GM23338 (cell line): ENCODE data around the gene MSL3B.

ENCODE experiments used
- ATAC-seq: fragments of 200-7000 bp; cut with Tn5 transposase; 3 replicates; pipeline ENCODE4 v1.9.1; 2020
- DNase-seq: peaks from one replicate; pipeline ENCODE4 v3.0.0-alpha.2; 2015; ENCODE audit warnings: low spot score
- H2AFZ ChIP-seq: fragments of 200-600 bp; sonication (generic); 2 replicates; pipeline ENCODE4 v1.8.0; 2016; ENCODE audit warnings: antibody characterized with exemption, mild to moderate bottlenecking, moderate library complexity
- H3F3A ChIP-seq: fragments of 200-600 bp; sonication (generic); replicated peaks from 2 replicates; pipeline ENCODE4 v1.8.0; 2017; ENCODE audit warnings: antibody characterized with exemption, mixed run types, low read depth
- H3K27ac ChIP-seq: fragments of 200-600 bp; sonication (generic); 2 replicates; pipeline ENCODE4 v1.6.1; 2016; ENCODE audit warnings: low read depth
- H3K27me3 ChIP-seq: fragments of 200-600 bp; sonication (generic); 2 replicates; pipeline ENCODE4 v1.8.0; 2016; ENCODE audit warnings: mild to moderate bottlenecking, mixed run types, moderate library complexity; ENCODE audit not compliant: insufficient read depth
- H3K36me3 ChIP-seq: fragments of 200-600 bp; sonication (generic); 2 replicates; pipeline ENCODE4 v1.8.0; 2016; ENCODE audit warnings: mild to moderate bottlenecking; ENCODE audit not compliant: insufficient read depth
- H3K4me1 ChIP-seq: fragments of 200-600 bp; sonication (generic); 2 replicates; pipeline ENCODE4 v1.8.0; 2016; ENCODE audit warnings: mild to moderate bottlenecking, moderate library complexity; ENCODE audit not compliant: insufficient read depth
- H3K4me2 ChIP-seq: fragments of 200-600 bp; sonication (generic); 2 replicates; pipeline ENCODE4 v1.7.1; 2017; ENCODE audit warnings: mixed run types
- H3K4me3 ChIP-seq: fragments of 200-600 bp; sonication (generic); 2 replicates; pipeline ENCODE4 v1.6.1; 2016; ENCODE audit warnings: mixed run types
- H3K79me2 ChIP-seq: fragments of 200-600 bp; sonication (generic); replicated peaks from 2 replicates; pipeline ENCODE4 v1.8.0; 2017; ENCODE audit warnings: mild to moderate bottlenecking; ENCODE audit not compliant: insufficient read depth
- H3K9me2 ChIP-seq: fragments of 200-600 bp; sonication (generic); 2 replicates; pipeline ENCODE4 v1.8.0; 2017; ENCODE audit not compliant: insufficient read depth
- H4K20me1 ChIP-seq: fragments of 200-600 bp; sonication (generic); replicated peaks from 2 replicates; pipeline ENCODE4 v1.8.0; 2017; ENCODE audit warnings: mild to moderate bottlenecking; ENCODE audit not compliant: insufficient read depth
- H3K27ac Mint-ChIP-seq: 2 replicates; pipeline ENCODE4 v1.8.0; 2020; ENCODE audit warnings: inconsistent platforms, mild to moderate bottlenecking, moderate library complexity, mixed read lengths
- H3K27me3 Mint-ChIP-seq: 3 replicates; pipeline ENCODE4 v1.8.0; 2022; ENCODE audit warnings: low read depth, mild to moderate bottlenecking, moderate library complexity, mixed read lengths, inconsistent platforms; ENCODE audit not compliant: insufficient read depth, poor library complexity
- H3K36me3 Mint-ChIP-seq: 3 replicates; pipeline ENCODE4 v1.8.0; 2021; ENCODE audit warnings: low read depth, mild to moderate bottlenecking, inconsistent platforms, moderate library complexity, mixed read lengths
- H3K4me1 Mint-ChIP-seq: 3 replicates; pipeline ENCODE4 v1.8.0; 2020; ENCODE audit warnings: mild to moderate bottlenecking, inconsistent platforms, mixed read lengths
- H3K4me3 Mint-ChIP-seq: 3 replicates; pipeline ENCODE4 v1.8.0; 2021; ENCODE audit warnings: moderate library complexity, mild to moderate bottlenecking, inconsistent platforms, mixed read lengths
- H3K9me3 Mint-ChIP-seq: 3 replicates; pipeline ENCODE4 v1.8.0; 2020; ENCODE audit warnings: moderate library complexity, mild to moderate bottlenecking, inconsistent platforms, mixed read lengths
- CTCF ChIP-seq, 2 experiments: fragments of 200-600 bp in 1 of 2; sonication (generic) in 1 of 2; conservative IDR thresholded peaks; 2 replicates each; pipeline versions ENCODE4 v1.5.1 to v1.6.1; 2016 to 2017; ENCODE audit warnings: antibody characterized with exemption in 2 of 2, low read depth in 2 of 2, mild to moderate bottlenecking in 2 of 2, moderate library complexity in 1 of 2
- EZH2 ChIP-seq: fragments of 200-600 bp; sonication (generic); IDR thresholded peaks from one replicate; pipeline ENCODE4 v1.8.0; 2017; ENCODE audit warnings: antibody characterized with exemption, mild to moderate bottlenecking, low read depth; ENCODE audit not compliant: unreplicated experiment
- EZH2phosphoT487 ChIP-seq: fragments of 200-600 bp; sonication (generic); IDR thresholded peaks from one replicate; pipeline ENCODE4 v1.8.1; 2018; ENCODE audit warnings: antibody characterized with exemption; ENCODE audit not compliant: unreplicated experiment
- JUNB ChIP-seq: IDR thresholded peaks from one replicate; pipeline ENCODE4 v1.6.1; 2016; ENCODE audit warnings: antibody characterized with exemption; ENCODE audit not compliant: unreplicated experiment
- NANOG ChIP-seq: IDR thresholded peaks from 2 replicates; pipeline ENCODE4 v1.6.1; 2016; ENCODE audit warnings: antibody characterized with exemption, borderline replicate concordance
- REST ChIP-seq: IDR thresholded peaks from one replicate; pipeline ENCODE4 v1.6.1; 2018; ENCODE audit warnings: antibody characterized with exemption; ENCODE audit not compliant: unreplicated experiment
- STAT1 ChIP-seq: IDR thresholded peaks from one replicate; pipeline ENCODE4 v1.6.1; 2016; ENCODE audit warnings: antibody characterized with exemption; ENCODE audit not compliant: unreplicated experiment
- ZNF331 ChIP-seq: fragments of 250-450 bp; sonication (Bioruptor Pico); IDR thresholded peaks from 2 replicates; pipeline ENCODE4 v1.5.0; 2020; ENCODE audit warnings: low read depth, mild to moderate bottlenecking, moderate library complexity
- TF ChIP-seq, protein P1 (sequence below): IDR thresholded peaks from 2 replicates; pipeline ENCODE4 v1.6.1; 2016; ENCODE audit warnings: antibody characterized with exemption
- TF ChIP-seq, protein P2 (sequence below): fragments of 250-450 bp; sonication (Bioruptor Pico); IDR thresholded peaks from 2 replicates; pipeline ENCODE4 v1.5.0; 2020; ENCODE audit warnings: mild to moderate bottlenecking, moderate library complexity

The MSL3B gene

GRCh38 chr2:233823731-233824121 is 44.5 kb downstream of the MSL3B start (continued):
- TF ChIP-seq CTCF (conservative IDR thresholded peaks at IDR 0.05; ENCODE audit: low read depth in 2 of 2) (no peak), JUNB (no peak)

DNA sequence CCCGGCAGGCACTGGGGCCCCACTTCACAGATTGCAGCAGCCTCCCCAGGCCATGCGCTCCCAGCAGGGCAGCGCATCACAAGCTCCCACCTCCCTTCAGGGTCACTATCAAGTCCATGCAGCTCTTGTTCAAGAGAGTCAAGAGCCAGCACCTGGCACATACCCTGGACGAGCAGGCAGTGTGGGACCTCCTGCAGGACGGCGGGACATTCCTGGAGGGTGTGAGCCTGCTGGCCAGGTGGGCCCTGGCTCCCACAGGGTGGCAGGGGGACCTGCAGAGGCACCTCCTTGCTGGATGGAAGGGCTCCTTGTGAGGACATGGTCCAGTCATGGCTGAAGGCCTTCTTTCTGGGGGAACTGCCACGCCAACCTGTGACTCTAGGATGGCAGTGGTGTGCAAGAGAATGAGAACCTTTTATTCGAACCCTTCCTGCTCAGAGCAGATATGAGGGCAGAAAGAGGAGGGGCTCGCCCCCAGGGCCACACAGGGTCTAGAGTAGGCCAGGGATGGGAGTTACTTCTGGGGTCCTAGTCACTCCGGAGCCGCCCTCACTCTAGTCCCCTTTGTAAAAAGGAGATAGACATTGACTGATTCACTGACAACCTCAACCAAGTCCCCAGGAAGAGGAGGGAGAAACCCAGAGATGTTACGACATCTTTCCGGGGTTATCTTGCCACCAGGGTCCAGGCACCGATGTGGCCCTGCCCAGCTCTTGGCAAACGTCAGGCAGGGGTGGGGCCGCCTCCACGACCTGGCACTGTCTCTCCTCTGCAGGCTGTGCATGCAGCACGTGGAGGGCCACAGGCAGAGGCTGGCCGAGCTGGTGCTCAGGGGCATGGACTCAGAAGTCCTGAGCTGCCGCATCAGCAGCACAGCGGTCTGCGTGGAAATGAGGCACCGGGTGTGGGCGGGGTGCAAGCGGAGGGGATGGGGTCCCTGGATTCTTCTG is 45.1 kb downstream of the MSL3B start:
- Histone ChIP-seq H3F3A (no peaks in the 10 kb centered on the region), H2AFZ (no peak overlapping the region), H3K9me2 (no peaks in the 10 kb centered on the region), H3K4me2 (no peak overlapping the region), H3K4me3 (no peak overlapping the region), H3K27ac (no peak overlapping the region), H3K4me1 (no peaks in the 10 kb centered on the region), H4K20me1 (no peaks in the 10 kb centered on the region), H3K79me2 (no peaks in the 10 kb centered on the region), H3K36me3 (no peaks in the 10 kb centered on the region), H3K27me3 (no peaks in the 10 kb centered on the region)
- Mint-ChIP-seq H3K9me3 (peaks cover 3% of the 10 kb centered on the region; the same call in 1 of the 3 replicates), H3K4me1 (peaks cover 3% of the 10 kb centered on the region; the same call in 2 of the 3 replicates), H3K27me3 (peaks cover 12% of the 10 kb centered on the region), H3K27ac (no peak overlapping the region), H3K4me3 (no peak overlapping the region), H3K36me3 (no peaks in the 10 kb centered on the region)
- DNase-seq, result no peak
- no peak for ATAC-seq
- TF ChIP-seq NANOG, result no peak
- no peak for TF ChIP-seq EZH2
- no peak for TF ChIP-seq REST
- TF ChIP-seq JUNB, result no peak
- TF ChIP-seq, protein P1, sequence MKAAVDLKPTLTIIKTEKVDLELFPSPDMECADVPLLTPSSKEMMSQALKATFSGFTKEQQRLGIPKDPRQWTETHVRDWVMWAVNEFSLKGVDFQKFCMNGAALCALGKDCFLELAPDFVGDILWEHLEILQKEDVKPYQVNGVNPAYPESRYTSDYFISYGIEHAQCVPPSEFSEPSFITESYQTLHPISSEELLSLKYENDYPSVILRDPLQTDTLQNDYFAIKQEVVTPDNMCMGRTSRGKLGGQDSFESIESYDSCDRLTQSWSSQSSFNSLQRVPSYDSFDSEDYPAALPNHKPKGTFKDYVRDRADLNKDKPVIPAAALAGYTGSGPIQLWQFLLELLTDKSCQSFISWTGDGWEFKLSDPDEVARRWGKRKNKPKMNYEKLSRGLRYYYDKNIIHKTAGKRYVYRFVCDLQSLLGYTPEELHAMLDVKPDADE, result no peak
- TF ChIP-seq EZH2phosphoT487, result no peak
- TF ChIP-seq, protein P2, sequence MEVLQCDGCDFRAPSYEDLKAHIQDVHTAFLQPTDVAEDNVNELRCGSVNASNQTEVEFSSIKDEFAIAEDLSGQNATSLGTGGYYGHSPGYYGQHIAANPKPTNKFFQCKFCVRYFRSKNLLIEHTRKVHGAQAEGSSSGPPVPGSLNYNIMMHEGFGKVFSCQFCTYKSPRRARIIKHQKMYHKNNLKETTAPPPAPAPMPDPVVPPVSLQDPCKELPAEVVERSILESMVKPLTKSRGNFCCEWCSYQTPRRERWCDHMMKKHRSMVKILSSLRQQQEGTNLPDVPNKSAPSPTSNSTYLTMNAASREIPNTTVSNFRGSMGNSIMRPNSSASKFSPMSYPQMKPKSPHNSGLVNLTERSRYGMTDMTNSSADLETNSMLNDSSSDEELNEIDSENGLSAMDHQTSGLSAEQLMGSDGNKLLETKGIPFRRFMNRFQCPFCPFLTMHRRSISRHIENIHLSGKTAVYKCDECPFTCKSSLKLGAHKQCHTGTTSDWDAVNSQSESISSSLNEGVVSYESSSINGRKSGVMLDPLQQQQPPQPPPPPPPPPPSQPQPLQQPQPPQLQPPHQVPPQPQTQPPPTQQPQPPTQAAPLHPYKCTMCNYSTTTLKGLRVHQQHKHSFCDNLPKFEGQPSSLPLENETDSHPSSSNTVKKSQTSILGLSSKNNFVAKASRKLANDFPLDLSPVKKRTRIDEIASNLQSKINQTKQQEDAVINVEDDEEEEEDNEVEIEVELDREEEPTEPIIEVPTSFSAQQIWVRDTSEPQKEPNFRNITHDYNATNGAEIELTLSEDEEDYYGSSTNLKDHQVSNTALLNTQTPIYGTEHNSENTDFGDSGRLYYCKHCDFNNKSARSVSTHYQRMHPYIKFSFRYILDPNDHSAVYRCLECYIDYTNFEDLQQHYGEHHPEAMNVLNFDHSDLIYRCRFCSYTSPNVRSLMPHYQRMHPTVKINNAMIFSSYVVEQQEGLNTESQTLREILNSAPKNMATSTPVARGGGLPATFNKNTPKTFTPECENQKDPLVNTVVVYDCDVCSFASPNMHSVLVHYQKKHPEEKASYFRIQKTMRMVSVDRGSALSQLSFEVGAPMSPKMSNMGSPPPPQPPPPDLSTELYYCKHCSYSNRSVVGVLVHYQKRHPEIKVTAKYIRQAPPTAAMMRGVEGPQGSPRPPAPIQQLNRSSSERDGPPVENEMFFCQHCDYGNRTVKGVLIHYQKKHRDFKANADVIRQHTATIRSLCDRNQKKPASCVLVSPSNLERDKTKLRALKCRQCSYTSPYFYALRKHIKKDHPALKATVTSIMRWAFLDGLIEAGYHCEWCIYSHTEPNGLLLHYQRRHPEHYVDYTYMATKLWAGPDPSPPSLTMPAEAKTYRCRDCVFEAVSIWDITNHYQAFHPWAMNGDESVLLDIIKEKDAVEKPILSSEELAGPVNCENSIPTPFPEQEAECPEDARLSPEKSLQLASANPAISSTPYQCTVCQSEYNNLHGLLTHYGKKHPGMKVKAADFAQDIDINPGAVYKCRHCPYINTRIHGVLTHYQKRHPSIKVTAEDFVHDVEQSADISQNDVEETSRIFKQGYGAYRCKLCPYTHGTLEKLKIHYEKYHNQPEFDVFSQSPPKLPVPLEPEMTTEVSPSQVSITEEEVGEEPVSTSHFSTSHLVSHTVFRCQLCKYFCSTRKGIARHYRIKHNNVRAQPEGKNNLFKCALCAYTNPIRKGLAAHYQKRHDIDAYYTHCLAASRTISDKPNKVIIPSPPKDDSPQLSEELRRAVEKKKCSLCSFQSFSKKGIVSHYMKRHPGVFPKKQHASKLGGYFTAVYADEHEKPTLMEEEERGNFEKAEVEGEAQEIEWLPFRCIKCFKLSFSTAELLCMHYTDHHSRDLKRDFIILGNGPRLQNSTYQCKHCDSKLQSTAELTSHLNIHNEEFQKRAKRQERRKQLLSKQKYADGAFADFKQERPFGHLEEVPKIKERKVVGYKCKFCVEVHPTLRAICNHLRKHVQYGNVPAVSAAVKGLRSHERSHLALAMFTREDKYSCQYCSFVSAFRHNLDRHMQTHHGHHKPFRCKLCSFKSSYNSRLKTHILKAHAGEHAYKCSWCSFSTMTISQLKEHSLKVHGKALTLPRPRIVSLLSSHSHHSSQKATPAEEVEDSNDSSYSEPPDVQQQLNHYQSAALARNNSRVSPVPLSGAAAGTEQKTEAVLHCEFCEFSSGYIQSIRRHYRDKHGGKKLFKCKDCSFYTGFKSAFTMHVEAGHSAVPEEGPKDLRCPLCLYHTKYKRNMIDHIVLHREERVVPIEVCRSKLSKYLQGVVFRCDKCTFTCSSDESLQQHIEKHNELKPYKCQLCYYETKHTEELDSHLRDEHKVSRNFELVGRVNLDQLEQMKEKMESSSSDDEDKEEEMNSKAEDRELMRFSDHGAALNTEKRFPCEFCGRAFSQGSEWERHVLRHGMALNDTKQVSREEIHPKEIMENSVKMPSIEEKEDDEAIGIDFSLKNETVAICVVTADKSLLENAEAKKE (CRISPR knock-in tag), result no peak
- TF ChIP-seq ZNF331, result no peak
- TF ChIP-seq STAT1, result no peak
